ENCODE measurements around the gene NFASC. TPM values are rescaled to one million over a fixed set of nuclear protein-coding genes. Genes with fewer than 3 reads are reported as not detected.

NFASC gene
- total RNA-seq, 1 donor from 2014 or later: 0.80 TPM

- no peak for DNase-seq (ENCODE audit: low read depth)
Measured at GRCh38 chr1:204979306-204979705, 108.6 kb downstream of the NFASC start.

GRCh38 chr1:204979891-204980649, 109.4 kb downstream of the NFASC start:
- DNase-seq (ENCODE audit: low read depth): no peak

GRCh38 chr1:204980840-204981405, 110.3 kb downstream of the NFASC start:
- DNase-seq (ENCODE audit: low read depth): no peak

- DNase-seq (ENCODE audit: low read depth): no peak
Measured at GRCh38 chr1:204983136-204983535, 112.5 kb downstream of the NFASC start.

- no peak for DNase-seq (ENCODE audit: low read depth)
Measured at GRCh38 chr1:204983881-204984280, 113.2 kb downstream of the NFASC start.

- no peak for DNase-seq (ENCODE audit: low read depth)
Measured at GRCh38 chr1:204984499-204984898, 113.8 kb downstream of the NFASC start.

- no peak for DNase-seq (ENCODE audit: low read depth)
Measured at GRCh38 chr1:204986181-204986580, 115.5 kb downstream of the NFASC start.

- no peak for DNase-seq (ENCODE audit: low read depth)
Measured at GRCh38 chr1:204987689-204988088, 117.0 kb downstream of the NFASC start.

GRCh38 chr1:204988196-204988595, 117.5 kb downstream of the NFASC start:
- DNase-seq (ENCODE audit: low read depth): no peak

GRCh38 chr1:204989266-204990058, 118.8 kb downstream of the NFASC start:
- peak; percentile 62 for DNase-seq (ENCODE audit: low read depth)

GRCh38 chr1:204990059-204990664, 119.5 kb downstream of the NFASC start:
- DNase-seq (ENCODE audit: low read depth): no peak

- DNase-seq (ENCODE audit: low read depth): no peak
Measured at GRCh38 chr1:204990721-204991341, 120.2 kb downstream of the NFASC start.

GRCh38 chr1:204991342-204991844, 120.7 kb downstream of the NFASC start:
- DNase-seq (ENCODE audit: low read depth): no peak

- DNase-seq (ENCODE audit: low read depth): no peak
Measured at GRCh38 chr1:204992201-204992997, 121.7 kb downstream of the NFASC start.

GRCh38 chr1:204992998-204993314, 122.3 kb downstream of the NFASC start:
- DNase-seq (ENCODE audit: low read depth): no peak

GRCh38 chr1:204994086-204994862, 123.6 kb downstream of the NFASC start:
- no peak for DNase-seq (ENCODE audit: low read depth)

- no peak for DNase-seq (ENCODE audit: low read depth)
Measured at GRCh38 chr1:204996981-204997380, 126.3 kb downstream of the NFASC start.

- DNase-seq (ENCODE audit: low read depth): no peak
Measured at GRCh38 chr1:204997591-204998355, 127.1 kb downstream of the NFASC start.

GRCh38 chr1:205001162-205001561, 130.5 kb downstream of the NFASC start:
- DNase-seq (ENCODE audit: low read depth): no peak
